Dermis blood vessel endothelial cell (primary cell): Measurements from ENCODE around the gene CAP1. TPM values are rescaled to one million over a fixed set of nuclear protein-coding genes. Genes with fewer than 3 reads are reported as not detected.
"Not testable (repeated sequence)": the region's sequence is repeated elsewhere in the genome, so short reads cannot be mapped to it uniquely, and the experiment has no call there.

Source experiments
- DNase-seq: peaks from one replicate; pipeline ENCODE4 v3.0.0; 2010
- total RNA-seq: library from RNA; depleted of rRNA; stranded (reverse); fragments of >200 nt; gene quantifications from 2 replicates; pipeline ENCODE4 v1.2.3, GENCODE V29; 2014

The CAP1 gene, protein sequence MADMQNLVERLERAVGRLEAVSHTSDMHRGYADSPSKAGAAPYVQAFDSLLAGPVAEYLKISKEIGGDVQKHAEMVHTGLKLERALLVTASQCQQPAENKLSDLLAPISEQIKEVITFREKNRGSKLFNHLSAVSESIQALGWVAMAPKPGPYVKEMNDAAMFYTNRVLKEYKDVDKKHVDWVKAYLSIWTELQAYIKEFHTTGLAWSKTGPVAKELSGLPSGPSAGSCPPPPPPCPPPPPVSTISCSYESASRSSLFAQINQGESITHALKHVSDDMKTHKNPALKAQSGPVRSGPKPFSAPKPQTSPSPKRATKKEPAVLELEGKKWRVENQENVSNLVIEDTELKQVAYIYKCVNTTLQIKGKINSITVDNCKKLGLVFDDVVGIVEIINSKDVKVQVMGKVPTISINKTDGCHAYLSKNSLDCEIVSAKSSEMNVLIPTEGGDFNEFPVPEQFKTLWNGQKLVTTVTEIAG
- total RNA-seq: 430 and 574 TPM in 2 replicates

DNA sequence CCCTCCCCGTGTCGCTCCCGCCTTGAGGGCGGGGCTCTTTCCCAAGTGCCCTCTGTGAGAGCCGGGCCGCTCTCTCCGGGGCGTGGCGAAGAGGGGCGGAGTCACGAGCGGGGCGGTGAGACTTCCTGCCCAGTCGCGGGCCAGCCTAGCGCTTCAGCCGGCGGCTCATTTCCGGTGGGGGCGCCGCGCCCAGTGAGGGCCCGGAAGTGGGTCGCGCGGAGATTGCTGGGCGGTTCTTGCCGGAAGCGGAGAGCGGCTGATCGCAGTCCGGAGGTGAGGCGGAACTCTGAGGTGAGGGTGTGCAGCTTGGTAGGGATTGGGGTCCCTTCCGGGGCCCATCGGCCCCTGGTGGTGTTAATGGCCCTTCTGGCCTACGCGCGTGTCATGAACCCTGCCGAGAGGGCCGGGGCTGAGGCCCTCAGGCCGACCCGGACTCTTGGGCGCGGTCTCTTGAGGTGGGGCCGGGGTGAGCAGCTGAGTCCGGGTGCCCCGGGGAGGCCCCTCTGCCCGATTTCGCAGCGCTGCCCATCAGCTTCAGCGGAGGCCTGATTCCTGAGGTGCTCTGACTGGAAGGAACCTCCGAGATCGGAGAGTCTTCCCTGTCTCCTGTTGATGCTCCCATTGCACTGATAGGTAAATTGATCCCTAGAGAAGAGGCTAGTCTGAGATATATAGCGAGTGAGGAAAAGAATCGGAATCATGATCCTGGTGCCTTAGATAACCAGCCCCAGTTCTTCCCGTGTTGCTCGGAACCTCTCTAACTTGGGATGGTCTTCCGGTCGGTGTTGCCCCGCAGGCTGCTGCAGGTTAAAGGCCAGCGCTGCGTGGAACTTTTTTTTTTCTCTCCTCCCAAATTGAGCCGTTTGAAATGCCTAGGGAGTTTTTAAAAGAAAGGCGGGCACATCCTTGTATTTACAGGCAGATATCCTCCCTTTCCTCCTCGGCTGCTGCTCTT lies at the start of gene CAP1:
Gene CAP1 (plus strand): TSS at position 219 of the 955 bp plus-strand sequence. CDS start 18,618 bp downstream, outside the sequence.
- DNase-seq: peak; percentile 99

- no peak for DNase-seq
These were observed 48.3 kb upstream of the CAP1 start for GRCh38 chr1:39992234-39992633.

DNA sequence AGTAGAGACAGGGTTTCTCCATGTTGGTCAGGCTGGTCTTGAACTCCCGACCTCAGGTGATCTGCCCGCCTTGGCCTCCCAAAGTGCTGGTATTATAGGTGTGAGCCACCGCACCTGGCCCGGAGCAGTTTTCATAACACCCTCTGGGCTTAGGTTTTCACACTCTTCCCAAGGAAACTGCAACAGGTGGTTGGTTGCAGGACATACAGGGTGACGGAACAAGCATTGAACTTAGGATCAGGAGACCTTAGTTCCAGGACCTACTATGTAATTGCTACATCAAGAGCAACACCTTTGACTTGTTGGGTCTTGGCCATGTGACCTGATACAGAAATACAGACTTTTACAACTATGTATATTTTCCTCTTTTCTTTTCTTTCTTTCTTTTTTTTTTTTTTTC lies 47.6 kb upstream of the CAP1 start:
- DNase-seq: no peak

GRCh38 chr1:39995973-39996393 lies 44.5 kb upstream of the CAP1 start:
- no peak for DNase-seq

GRCh38 chr1:39996396-39997004 lies 44.0 kb upstream of the CAP1 start:
- DNase-seq: no peak

DNA sequence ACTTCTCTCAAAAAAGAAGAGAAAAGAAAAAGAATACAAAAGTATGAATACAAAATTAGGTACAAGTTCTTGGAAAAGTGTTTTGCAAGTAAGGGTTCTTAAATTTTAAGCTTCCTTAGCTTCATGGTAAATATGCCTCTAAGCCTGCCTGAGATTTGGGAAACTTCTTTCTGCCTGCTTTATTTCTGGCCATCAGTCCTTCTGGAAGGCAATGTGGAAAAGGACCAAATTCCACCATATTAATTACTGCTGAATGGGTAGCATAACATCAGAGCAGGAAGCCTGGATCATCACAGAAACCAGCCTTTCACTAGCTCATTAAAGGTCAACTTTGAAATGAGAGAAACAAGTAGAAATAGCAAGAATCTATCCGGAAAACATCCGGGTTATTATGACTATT lies 39.1 kb upstream of the CAP1 start:
- DNase-seq: no peak

- no peak for DNase-seq
These were observed 37.1 kb upstream of the CAP1 start for GRCh38 chr1:40003156-40004093.

DNA sequence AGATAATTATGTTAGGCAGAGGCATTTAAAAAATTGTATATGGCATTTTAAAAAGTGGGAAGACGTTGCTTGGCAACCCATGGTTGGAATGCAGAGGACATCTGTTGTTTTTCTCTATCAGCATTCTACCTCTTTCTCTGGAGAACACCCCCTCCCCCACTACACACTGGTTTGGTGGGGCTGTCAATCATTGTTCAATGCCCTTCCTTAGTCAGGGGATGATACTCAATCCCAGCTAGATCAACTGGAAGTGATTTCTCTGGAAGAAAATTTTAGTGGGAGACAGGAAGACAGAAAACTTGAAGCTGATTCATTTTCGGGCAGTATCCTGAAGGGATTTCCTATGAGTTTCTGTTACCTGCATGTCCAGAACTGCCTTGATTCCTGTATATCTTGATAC lies 35.7 kb upstream of the CAP1 start:
- no peak for DNase-seq

DNA sequence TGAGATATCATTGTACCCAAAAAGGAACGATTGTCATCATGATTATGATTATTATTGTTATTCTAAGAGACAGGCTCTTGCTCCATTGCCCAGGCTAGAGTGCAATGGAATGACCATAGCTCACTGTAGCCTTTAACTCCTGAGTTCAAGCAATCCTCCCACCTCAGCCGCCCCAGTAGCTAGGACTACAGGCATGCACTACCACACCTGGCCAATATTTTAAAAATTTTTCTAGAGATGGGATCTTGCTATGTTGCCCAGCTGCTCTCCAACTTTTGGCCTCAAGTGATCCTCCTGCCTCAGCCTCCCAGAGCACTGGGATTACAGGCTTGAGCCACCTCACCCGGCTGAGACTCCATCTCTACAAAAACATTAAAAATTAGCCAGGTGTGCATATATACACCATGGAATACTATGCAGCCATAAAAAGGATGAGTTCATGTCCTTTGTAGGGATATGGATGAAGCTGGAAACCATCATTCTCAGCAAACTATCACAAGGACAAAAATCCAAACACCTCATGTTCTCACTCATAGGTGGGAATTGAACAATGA lies 33.0 kb upstream of the CAP1 start:
- not testable (repeated sequence) for DNase-seq

GRCh38 chr1:40011198-40011597 lies 29.3 kb upstream of the CAP1 start:
- no peak for DNase-seq

GRCh38 chr1:40014253-40014706 lies 26.2 kb upstream of the CAP1 start:
- peak; percentile 58 for DNase-seq

DNA sequence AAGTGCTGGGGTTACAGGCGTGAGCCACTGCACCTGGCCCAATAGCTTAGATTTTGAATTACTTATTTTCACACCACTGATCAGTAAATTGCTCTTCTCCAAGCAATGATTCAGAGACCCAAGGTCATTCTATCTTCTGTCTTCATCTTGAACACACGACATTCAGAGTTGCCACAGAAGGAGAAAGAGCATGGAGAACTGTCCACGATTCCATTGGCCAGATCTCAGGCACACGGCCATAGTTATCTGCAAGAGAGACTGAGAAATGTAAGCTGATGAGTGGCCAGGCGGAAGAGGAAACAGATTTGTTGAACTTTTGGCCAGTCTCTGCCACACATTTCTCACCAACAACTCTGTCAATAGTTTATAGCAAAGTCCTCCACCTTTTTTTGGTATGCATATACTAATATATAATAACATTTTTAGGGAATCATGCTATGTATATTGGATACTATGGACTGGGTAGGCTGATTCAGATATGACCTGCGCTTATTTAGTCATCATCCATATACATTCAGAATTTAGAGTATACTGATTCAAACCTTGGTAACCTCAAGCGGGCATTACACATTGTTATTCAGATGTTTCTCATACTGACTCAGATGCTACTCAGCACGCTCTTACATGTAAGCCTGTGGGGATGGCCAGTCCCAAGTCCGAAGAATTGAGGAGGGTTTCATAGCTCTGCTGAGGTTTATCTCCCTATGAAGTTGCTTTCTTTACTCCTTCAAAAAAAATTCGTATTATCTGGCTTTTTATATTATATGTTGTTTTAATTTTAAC lies 25.5 kb upstream of the CAP1 start:
- peak; percentile 67 for DNase-seq

DNA sequence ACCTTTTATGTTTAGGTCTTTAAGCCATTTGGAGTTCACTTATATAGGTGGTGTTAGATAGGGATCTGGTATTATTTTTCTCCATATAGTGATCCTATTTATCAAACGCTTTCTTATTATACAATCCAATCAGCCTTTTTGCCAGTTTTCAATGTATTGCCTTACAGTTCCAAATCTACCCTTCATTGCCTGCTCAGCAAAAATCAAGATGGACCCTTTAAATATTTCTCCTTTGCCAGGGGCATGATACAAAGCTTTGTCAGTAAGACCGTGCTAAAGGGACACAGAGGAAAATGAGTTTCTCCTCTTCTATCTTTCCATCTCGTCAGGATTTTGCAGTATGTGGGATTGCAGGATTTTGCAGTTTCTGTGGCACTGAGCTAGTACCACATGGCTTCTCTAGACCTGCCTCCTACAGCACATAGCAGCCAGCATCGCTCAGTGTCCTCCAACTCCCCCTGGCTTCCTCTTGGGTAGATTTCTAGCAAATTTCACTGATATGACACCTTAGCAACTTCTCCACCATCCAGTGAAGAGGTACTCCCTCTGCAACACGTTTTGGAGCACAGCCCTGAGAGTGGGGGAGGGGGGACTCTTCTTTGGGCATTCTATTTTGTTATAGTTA lies 22.5 kb upstream of the CAP1 start:
- no peak for DNase-seq

- no peak for DNase-seq
These were observed 20.0 kb upstream of the CAP1 start for GRCh38 chr1:40020447-40021085.

- DNase-seq: no peak
These were observed 17.1 kb upstream of the CAP1 start for GRCh38 chr1:40023379-40023944.

DNA sequence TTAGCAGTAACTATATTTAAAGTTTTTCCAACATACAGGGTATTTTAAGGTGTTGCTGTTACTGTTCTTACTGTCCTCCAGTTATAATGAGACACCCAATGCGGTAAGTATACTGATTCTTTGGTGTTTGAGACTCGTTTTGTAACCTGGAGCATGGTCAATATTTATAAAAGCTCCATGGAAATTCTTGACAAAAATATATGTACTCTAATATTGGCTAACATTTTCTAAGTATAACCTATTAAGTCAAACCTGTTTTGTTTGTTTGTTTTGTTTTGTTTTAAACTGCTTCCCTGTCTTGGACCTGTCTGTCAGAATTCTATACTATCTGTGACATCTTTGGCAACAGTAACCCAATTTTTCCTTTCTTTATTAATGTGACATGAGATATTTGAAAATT lies 15.9 kb upstream of the CAP1 start:
- no peak for DNase-seq

- DNase-seq: no peak
These were observed 12.9 kb upstream of the CAP1 start for GRCh38 chr1:40027647-40028046.

- no peak for DNase-seq
These were observed 10.9 kb upstream of the CAP1 start for GRCh38 chr1:40029608-40030007.

GRCh38 chr1:40030528-40031135 lies 9.9 kb upstream of the CAP1 start:
- DNase-seq: no peak
